Measurements from ENCODE around the gene ADARB1.

GRCh38 chr21:45043541-45044020, 30.8 kb upstream of the ADARB1 start:
- TF ChIP-seq CTCF (conservative IDR thresholded peaks at IDR 0.05; ENCODE audit: low read depth, low read length) (no peak), EZH2 (IDR thresholded peaks at IDR 0.05; ENCODE audit: low read length, unreplicated experiment) (no peak), EZH2phosphoT487 (IDR thresholded peaks at IDR 0.05; ENCODE audit: borderline replicate concordance, low read length) (no peak)

All from PC-3 (cell line).